ENCODE data around the gene SHCBP1. TPM values are rescaled to one million over a fixed set of nuclear protein-coding genes. Genes with fewer than 3 reads are reported as not detected.

SHCBP1 gene
- total and polyA plus RNA-seq, 2 experiments from 2014 or later = 7.3 to 14.9 TPM

DNA sequence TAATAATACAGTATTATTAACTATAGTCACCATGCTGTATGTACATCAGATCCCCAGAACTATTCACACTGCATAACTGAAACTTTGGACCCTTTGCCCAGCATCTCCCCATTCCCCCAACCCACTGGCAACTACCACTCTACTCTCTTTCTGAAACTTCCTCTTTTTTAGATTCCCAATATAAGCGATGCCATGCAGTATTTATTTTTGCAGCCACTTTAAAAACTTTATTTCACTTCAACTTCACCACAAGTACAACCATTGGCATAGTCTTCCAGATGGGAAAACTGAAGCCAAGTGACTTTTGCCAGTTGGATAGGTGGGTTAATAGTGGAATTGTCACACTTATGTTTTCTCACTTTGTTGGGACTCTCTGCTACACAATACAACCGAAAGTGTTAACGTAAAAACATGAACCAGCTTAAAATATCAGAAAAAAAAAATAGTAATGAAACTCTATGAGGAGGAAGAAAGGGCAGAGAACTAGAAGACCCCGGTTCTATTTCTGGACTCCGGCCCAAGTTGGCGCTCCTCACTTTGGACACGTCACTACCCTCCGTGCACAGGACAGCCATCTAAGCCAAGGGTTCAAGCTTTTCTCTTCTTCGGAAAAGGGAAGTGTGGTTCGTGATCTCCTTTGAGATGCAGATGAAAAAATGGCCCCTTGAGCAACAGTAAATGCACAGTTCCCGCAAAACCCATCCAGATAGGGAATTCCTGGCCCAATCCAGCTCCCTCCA is 743 bp downstream of the SHCBP1 start:
- DNase-seq (ENCODE audit: low spot score) = no peak
- H2AFZ ChIP-seq = peak overlapping the region; percentile 76
- ATAC-seq = no peak

More for the DNA sequence above, 743 bp downstream of the SHCBP1 start:
- Histone ChIP-seq H3K4me1 (ENCODE audit: insufficient read depth) (peaks cover 11% of the 10 kb centered on the region), H3K79me2 (replicated peaks; ENCODE audit: insufficient read depth) (peaks cover 36% of the 10 kb centered on the region), H3K36me3 (ENCODE audit: insufficient read depth) (peaks cover 15% of the 10 kb centered on the region), H3K27me3 (ENCODE audit: insufficient read depth) (no peaks in the 10 kb centered on the region), H3F3A (replicated peaks; ENCODE audit: low read depth) (no peaks in the 10 kb centered on the region), H3K4me2 (peak overlapping the region; percentile 81), H3K4me3 (peak overlapping the region; percentile 94), H3K27ac (ENCODE audit: low read depth) (peak overlapping the region; percentile 56; the same call in 1 of the 2 replicates), H3K9me2 (ENCODE audit: insufficient read depth) (no peaks in the 10 kb centered on the region), H4K20me1 (replicated peaks; ENCODE audit: insufficient read depth) (peaks cover 6% of the 10 kb centered on the region; the same call in 1 of the 2 replicates)
- peaks cover 25% of the 10 kb centered on the region for H3K36me3 Mint-ChIP-seq (ENCODE audit: low read depth)
- H3K27me3 Mint-ChIP-seq (ENCODE audit: insufficient read depth, low read depth, poor library complexity) = peaks cover 7% of the 10 kb centered on the region
- peak overlapping the region; percentile 94 for H3K27ac Mint-ChIP-seq
- TF ChIP-seq, protein P1, sequence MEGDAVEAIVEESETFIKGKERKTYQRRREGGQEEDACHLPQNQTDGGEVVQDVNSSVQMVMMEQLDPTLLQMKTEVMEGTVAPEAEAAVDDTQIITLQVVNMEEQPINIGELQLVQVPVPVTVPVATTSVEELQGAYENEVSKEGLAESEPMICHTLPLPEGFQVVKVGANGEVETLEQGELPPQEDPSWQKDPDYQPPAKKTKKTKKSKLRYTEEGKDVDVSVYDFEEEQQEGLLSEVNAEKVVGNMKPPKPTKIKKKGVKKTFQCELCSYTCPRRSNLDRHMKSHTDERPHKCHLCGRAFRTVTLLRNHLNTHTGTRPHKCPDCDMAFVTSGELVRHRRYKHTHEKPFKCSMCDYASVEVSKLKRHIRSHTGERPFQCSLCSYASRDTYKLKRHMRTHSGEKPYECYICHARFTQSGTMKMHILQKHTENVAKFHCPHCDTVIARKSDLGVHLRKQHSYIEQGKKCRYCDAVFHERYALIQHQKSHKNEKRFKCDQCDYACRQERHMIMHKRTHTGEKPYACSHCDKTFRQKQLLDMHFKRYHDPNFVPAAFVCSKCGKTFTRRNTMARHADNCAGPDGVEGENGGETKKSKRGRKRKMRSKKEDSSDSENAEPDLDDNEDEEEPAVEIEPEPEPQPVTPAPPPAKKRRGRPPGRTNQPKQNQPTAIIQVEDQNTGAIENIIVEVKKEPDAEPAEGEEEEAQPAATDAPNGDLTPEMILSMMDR (conservative IDR thresholded peaks at IDR 0.05; ENCODE audit: low read depth in 2 of 2) = no peak
- no peak for TF ChIP-seq ZNF331 (CRISPR knock-in tag; IDR thresholded peaks at IDR 0.05; ENCODE audit: low read depth)
- no peak for TF ChIP-seq ZNF114 (CRISPR knock-in tag; IDR thresholded peaks at IDR 0.05)
- no peak for TF ChIP-seq EZH2phosphoT487 (IDR thresholded peaks at IDR 0.05; ENCODE audit: unreplicated experiment)
- TF ChIP-seq JUNB (IDR thresholded peaks at IDR 0.05; ENCODE audit: unreplicated experiment) = no peak
- TF ChIP-seq POLR2AphosphoS5 (IDR thresholded peaks at IDR 0.05; ENCODE audit: low read depth) = no peak
- TF ChIP-seq EZH2 (IDR thresholded peaks at IDR 0.05; ENCODE audit: low read depth, unreplicated experiment) = no peak
- TF ChIP-seq NANOG (IDR thresholded peaks at IDR 0.05; ENCODE audit: borderline replicate concordance) = no peak
- no peak for TF ChIP-seq CREB1 (CRISPR knock-in tag; IDR thresholded peaks at IDR 0.05; ENCODE audit: low read depth)
- TF ChIP-seq STAT1 (IDR thresholded peaks at IDR 0.05; ENCODE audit: unreplicated experiment) = no peak
- no peak for TF ChIP-seq ZNF462 (CRISPR knock-in tag; IDR thresholded peaks at IDR 0.05)
- TF ChIP-seq, protein P2, sequence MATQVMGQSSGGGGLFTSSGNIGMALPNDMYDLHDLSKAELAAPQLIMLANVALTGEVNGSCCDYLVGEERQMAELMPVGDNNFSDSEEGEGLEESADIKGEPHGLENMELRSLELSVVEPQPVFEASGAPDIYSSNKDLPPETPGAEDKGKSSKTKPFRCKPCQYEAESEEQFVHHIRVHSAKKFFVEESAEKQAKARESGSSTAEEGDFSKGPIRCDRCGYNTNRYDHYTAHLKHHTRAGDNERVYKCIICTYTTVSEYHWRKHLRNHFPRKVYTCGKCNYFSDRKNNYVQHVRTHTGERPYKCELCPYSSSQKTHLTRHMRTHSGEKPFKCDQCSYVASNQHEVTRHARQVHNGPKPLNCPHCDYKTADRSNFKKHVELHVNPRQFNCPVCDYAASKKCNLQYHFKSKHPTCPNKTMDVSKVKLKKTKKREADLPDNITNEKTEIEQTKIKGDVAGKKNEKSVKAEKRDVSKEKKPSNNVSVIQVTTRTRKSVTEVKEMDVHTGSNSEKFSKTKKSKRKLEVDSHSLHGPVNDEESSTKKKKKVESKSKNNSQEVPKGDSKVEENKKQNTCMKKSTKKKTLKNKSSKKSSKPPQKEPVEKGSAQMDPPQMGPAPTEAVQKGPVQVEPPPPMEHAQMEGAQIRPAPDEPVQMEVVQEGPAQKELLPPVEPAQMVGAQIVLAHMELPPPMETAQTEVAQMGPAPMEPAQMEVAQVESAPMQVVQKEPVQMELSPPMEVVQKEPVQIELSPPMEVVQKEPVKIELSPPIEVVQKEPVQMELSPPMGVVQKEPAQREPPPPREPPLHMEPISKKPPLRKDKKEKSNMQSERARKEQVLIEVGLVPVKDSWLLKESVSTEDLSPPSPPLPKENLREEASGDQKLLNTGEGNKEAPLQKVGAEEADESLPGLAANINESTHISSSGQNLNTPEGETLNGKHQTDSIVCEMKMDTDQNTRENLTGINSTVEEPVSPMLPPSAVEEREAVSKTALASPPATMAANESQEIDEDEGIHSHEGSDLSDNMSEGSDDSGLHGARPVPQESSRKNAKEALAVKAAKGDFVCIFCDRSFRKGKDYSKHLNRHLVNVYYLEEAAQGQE (IDR thresholded peaks at IDR 0.05; ENCODE audit: unreplicated experiment) = no peak
- TF ChIP-seq, protein P3, sequence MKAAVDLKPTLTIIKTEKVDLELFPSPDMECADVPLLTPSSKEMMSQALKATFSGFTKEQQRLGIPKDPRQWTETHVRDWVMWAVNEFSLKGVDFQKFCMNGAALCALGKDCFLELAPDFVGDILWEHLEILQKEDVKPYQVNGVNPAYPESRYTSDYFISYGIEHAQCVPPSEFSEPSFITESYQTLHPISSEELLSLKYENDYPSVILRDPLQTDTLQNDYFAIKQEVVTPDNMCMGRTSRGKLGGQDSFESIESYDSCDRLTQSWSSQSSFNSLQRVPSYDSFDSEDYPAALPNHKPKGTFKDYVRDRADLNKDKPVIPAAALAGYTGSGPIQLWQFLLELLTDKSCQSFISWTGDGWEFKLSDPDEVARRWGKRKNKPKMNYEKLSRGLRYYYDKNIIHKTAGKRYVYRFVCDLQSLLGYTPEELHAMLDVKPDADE (IDR thresholded peaks at IDR 0.05) = no peak
- no peaks in the 10 kb centered on the region for H3K9me3 Mint-ChIP-seq
- peaks cover 6% of the 10 kb centered on the region; the same call in 2 of the 3 replicates for H3K4me1 Mint-ChIP-seq
- peak overlapping the region; percentile 98 for H3K4me3 Mint-ChIP-seq
